Upper lobe of left lung (tissue), 4 donors: Measurements from ENCODE around the gene ABR.

ENCODE experiments used
- EP300 ChIP-seq, 4 donors: sonication (generic); formaldehyde crosslinking; IDR thresholded peaks; one replicate each; pipeline ENCODE4 v1.5.1; 2017; ENCODE audit warnings: antibody characterized with exemption in 4 of 4, control low read depth in 2 of 4
- POLR2A ChIP-seq, 4 donors: fragments of 450-650 bp; IDR thresholded peaks; one replicate each; pipeline ENCODE4 v1.5.1; 2016 to 2017; ENCODE audit warnings: antibody characterized with exemption in 4 of 4, mild to moderate bottlenecking in 2 of 4
- POLR2AphosphoS5 ChIP-seq, 2 donors: sonication (generic); formaldehyde crosslinking; IDR thresholded peaks; one replicate each; pipeline ENCODE4 v1.5.1; 2017; ENCODE audit warnings: antibody characterized with exemption in 2 of 2
- TF ChIP-seq, protein P1 (sequence below), 6 experiments: fragments of 450-650 bp in 4 of 6; fragments of 200-600 bp in 2 of 6; sonication (generic) in 2 of 6; IDR thresholded peaks; one replicate each; pipeline ENCODE4 v1.5.1; 2016 to 2019; ENCODE audit warnings: antibody characterized with exemption in 6 of 6

DNA sequence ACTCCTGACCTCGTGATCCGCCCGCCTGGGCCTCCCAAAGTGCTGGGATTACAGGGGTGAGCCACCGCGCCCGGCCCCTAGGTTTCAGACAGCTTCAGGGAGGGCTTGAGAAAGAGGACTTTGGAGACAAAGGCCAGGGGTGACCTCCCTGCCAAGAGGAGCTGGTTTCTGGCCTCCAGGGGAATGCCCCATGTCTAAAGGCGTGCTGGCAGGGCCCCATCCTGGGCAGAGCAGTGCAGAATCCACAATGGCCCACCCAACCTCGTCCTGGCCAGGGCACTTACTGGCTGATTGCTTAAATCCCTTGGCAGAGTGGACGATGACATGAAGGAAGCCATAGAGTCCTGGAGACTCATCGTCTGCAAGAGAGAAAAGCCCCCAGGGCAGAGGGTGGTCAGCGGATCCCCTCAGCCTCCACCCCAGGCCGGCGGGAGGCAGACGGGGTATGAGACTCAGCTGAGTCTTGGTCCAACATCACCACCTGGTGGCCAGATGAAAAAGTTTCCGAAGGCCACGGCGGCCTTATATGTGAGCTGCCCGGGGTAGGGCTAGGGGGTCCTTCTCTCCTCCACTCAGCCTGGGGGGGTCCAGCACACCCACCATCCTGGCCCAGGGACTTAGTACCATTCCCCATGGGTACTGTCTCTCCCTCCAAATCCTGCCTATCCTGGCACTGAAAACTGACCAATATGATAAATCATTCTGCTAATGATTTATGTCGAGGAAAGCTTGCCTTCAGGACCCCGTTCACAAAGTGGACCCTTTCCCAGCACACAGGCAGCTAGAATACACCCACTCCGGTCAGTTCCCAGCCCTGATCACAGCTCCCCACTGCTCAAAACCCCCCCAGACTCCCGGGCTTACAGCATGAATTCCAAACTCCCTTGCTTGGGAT is 123.8 kb downstream of the ABR start:
- TF ChIP-seq, protein P1, sequence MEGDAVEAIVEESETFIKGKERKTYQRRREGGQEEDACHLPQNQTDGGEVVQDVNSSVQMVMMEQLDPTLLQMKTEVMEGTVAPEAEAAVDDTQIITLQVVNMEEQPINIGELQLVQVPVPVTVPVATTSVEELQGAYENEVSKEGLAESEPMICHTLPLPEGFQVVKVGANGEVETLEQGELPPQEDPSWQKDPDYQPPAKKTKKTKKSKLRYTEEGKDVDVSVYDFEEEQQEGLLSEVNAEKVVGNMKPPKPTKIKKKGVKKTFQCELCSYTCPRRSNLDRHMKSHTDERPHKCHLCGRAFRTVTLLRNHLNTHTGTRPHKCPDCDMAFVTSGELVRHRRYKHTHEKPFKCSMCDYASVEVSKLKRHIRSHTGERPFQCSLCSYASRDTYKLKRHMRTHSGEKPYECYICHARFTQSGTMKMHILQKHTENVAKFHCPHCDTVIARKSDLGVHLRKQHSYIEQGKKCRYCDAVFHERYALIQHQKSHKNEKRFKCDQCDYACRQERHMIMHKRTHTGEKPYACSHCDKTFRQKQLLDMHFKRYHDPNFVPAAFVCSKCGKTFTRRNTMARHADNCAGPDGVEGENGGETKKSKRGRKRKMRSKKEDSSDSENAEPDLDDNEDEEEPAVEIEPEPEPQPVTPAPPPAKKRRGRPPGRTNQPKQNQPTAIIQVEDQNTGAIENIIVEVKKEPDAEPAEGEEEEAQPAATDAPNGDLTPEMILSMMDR (IDR thresholded peaks at IDR 0.05), result peak; percentile 71 to 78 (median 73)
- TF ChIP-seq POLR2A (IDR thresholded peaks at IDR 0.05) (no peak), EP300 (IDR thresholded peaks at IDR 0.05) (no peak), POLR2AphosphoS5 (IDR thresholded peaks at IDR 0.05) (no peak)
